Measurements from ENCODE around the gene SF3A1. TPM values are rescaled to one million over a fixed set of nuclear protein-coding genes. Genes with fewer than 3 reads are reported as not detected.
A peak's percentile ranks its signal among the peaks of the same experiment; 100 is the strongest.

SF3A1 gene
- total RNA-seq, 2 donors from 2014 or later = 298 to 325 TPM

DNA sequence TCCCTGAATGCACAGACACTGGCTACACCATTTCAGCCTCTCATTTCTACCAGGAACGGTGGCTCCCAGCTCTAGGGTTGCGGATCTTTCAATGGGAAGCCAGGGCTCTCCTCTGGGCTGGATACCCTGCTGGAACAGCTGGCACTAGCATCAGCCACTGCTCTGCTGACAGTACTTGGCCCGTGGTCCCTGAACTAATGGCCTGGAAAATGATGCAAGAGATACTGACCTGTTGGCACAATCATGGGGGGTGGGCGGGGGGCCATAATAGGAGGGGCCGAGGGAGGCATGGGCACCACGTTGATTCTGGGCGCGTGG is 19.3 kb downstream of the SF3A1 start:
- no peaks in the 10 kb centered on the region for H3K9me3 Mint-ChIP-seq
- peaks cover 20 to 35% of the 10 kb centered on the region in 2 donors for H3K36me3 Mint-ChIP-seq (ENCODE audit: insufficient read depth in 2 of 2)
- H3K4me3 Mint-ChIP-seq = no peak overlapping the region
- ATAC-seq (replicated peaks in 1 of 2) (no peak), DNase-seq (no peak)
- H3K4me1 Mint-ChIP-seq (ENCODE audit: low read depth) = peaks cover 36% of the 10 kb centered on the region
- no peak overlapping the region for H3K27ac Mint-ChIP-seq
- no peaks in the 10 kb centered on the region for H3K27me3 Mint-ChIP-seq (ENCODE audit: low read depth)

DNA sequence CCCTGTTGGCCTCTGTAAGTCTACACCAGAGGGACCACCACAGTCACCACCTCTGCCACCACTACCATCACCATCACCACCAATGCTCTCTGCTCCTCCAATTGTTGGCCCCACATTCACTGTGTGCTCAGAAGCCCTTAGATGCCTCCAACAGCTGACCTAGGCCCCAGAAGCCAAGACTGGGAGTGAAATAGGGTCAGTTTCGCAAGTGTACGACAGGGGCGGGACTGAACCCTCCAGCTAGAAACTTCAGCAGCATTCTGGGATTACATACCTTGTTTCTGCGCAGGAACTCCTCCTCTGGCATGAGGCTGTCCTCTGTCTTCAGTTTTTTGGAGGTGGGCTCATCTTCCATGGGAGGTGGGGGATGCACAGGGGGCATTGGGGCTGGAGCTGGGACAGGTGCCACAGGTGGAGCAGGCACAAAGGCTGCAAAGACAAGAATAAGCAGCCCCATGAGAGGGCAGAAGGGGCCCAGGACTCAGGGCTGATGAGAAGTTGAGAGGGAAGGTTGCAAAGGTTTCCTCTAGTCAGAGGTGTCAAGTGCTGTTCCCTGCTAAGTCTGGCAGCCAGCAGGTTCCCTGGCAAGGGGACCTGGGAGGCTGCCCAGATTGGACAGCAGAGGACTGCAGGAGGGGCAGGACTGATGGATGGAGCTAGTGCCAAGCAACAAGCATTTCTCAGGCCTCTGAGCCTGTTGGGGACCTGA is 19.8 kb downstream of the SF3A1 start:
- DNase-seq (no peak), ATAC-seq (replicated peaks in 1 of 2) (no peak)
- Mint-ChIP-seq H3K4me3 (no peak overlapping the region), H3K27me3 (ENCODE audit: low read depth) (no peaks in the 10 kb centered on the region), H3K9me3 (no peaks in the 10 kb centered on the region), H3K4me1 (ENCODE audit: low read depth) (peaks cover 36% of the 10 kb centered on the region), H3K27ac (no peak overlapping the region), H3K36me3 (ENCODE audit: insufficient read depth in 2 of 2) (peaks cover 16 to 35% of the 10 kb centered on the region in 2 donors)

DNA sequence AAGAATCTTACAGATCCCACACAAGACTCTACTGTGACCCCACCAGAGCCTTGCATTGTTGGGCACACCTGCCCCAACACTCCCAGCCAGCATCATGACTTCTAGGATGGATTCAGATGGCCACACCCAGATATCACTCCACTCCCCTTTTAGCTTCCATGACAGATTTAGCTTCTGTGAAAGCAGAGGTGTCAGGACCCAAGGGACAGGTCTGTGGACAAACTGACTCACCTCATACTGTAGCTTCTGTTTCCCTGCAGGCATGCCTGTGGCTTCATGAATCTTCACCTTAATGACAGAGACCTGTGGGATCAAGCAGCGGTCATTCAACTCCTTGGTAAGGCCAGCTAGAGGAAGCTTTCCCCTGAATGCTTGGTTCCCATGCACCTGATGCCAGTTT is 21.5 kb downstream of the SF3A1 start:
- DNase-seq (no peak), ATAC-seq (replicated peaks in 1 of 2) (peak; percentile 40 to 51)
- H3K9me3 Mint-ChIP-seq = no peaks in the 10 kb centered on the region
- H3K4me1 Mint-ChIP-seq (ENCODE audit: low read depth) = peaks cover 36% of the 10 kb centered on the region
- peaks cover 18 to 36% of the 10 kb centered on the region in 2 donors for H3K36me3 Mint-ChIP-seq (ENCODE audit: insufficient read depth in 2 of 2)
- no peak overlapping the region for H3K27ac Mint-ChIP-seq
- H3K4me3 Mint-ChIP-seq = peak overlapping the region in 1 of 2 donors; percentile 32
- H3K27me3 Mint-ChIP-seq (ENCODE audit: low read depth) = no peaks in the 10 kb centered on the region

DNA sequence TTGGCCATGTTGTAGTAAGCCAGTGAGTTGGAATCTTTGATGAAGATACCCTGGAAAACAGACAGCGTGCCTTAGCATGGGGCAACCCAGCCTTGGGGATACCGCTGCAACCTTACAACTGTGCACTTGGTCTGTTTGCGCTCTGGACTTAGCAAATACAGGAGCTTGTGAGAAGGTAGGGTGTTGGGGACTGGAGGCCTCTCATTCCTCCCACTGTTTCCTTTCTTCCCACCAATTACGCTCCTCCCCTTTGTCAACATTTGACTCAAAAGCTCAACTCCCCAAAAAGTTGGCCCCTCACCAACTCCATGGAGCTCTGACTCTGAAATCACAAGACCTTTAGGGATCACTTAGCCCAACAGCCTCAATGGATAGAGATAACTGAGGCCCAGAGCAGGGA is 22.0 kb downstream of the SF3A1 start:
- DNase-seq (no peak), ATAC-seq (replicated peaks in 1 of 2) (peak in 1 of 2 donors; percentile 38)

DNA sequence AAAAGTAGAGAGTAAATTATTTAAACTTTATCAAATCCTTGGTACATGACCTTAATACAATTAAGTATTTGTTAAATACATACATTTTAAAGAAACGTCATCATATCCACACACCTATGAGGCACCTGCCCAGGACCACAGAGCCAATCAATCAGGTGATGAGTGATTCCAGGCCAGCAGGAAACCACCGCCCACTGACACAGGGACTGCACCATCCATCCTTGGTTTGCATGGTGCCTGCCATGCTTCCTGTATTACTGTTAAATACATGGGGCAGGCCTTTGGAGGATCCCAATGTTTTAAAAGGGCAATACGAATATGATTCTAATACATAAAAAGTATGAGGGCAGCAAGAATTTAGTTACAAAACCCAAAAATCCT is 23.0 kb downstream of the SF3A1 start:
- H3K9me3 Mint-ChIP-seq = no peaks in the 10 kb centered on the region
- ATAC-seq (replicated peaks in 1 of 2) (peak; percentile 43 to 60), DNase-seq (no peak)
- peaks cover 36% of the 10 kb centered on the region for H3K4me1 Mint-ChIP-seq (ENCODE audit: low read depth)
- no peaks in the 10 kb centered on the region for H3K27me3 Mint-ChIP-seq (ENCODE audit: low read depth)
- peak overlapping the region; percentile 94 for H3K27ac Mint-ChIP-seq
- H3K36me3 Mint-ChIP-seq (ENCODE audit: insufficient read depth in 2 of 2) = peaks cover 16 to 26% of the 10 kb centered on the region in 2 donors
- peak overlapping the region in 1 of 2 donors; percentile 27 for H3K4me3 Mint-ChIP-seq

More for the DNA sequence above, 22.0 kb downstream of the SF3A1 start:
- Mint-ChIP-seq H3K36me3 (ENCODE audit: insufficient read depth in 2 of 2) (peaks cover 16 to 32% of the 10 kb centered on the region in 2 donors), H3K4me3 (peak overlapping the region in 1 of 2 donors; percentile 32), H3K4me1 (ENCODE audit: low read depth) (peaks cover 36% of the 10 kb centered on the region), H3K9me3 (no peaks in the 10 kb centered on the region), H3K27me3 (ENCODE audit: low read depth) (no peaks in the 10 kb centered on the region), H3K27ac (peak overlapping the region; percentile 72)

DNA sequence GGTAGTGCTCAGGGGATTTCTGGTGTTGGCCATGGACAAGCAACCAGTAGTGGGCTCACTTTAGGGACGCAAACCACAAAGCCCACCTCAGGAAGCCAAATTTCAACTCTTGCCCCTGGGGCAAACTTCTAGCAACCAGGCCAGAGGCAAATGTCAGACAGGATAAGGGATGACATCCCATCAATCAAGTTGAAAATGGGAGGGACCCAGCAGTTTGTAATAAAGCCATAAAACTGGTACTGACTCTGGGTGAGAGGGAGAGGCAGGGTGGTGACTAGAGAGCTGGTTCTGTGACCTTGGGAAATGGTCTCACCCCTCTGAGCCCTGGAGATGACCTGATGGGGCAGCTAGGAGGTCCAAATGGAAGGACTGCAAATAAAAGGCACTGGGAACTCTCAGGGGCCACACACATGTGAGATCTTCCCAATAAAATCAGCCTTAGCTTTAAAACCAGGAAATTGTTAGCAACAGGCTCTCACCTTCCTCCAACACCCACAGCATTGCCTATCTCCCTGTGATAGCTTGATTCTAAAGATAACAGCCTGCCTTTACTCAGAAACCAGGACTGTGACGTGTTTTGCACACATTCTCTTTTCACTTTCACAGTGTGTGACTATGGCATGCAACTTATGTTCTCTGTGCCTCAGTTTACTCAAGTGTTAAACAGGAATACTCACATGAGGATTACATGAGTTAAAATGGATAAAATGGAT is 23.5 kb downstream of the SF3A1 start:
- H3K4me1 Mint-ChIP-seq (ENCODE audit: low read depth) = peaks cover 40% of the 10 kb centered on the region
- ATAC-seq (replicated peaks in 1 of 2) (peak; percentile 58 to 60), DNase-seq (no peak)
- H3K9me3 Mint-ChIP-seq = no peaks in the 10 kb centered on the region
- peak overlapping the region in 1 of 2 donors; percentile 18 for H3K4me3 Mint-ChIP-seq
- H3K36me3 Mint-ChIP-seq (ENCODE audit: insufficient read depth in 2 of 2) = peaks cover 13 to 25% of the 10 kb centered on the region in 2 donors
- peak overlapping the region; percentile 94 for H3K27ac Mint-ChIP-seq
- no peaks in the 10 kb centered on the region for H3K27me3 Mint-ChIP-seq (ENCODE audit: low read depth)

DNA sequence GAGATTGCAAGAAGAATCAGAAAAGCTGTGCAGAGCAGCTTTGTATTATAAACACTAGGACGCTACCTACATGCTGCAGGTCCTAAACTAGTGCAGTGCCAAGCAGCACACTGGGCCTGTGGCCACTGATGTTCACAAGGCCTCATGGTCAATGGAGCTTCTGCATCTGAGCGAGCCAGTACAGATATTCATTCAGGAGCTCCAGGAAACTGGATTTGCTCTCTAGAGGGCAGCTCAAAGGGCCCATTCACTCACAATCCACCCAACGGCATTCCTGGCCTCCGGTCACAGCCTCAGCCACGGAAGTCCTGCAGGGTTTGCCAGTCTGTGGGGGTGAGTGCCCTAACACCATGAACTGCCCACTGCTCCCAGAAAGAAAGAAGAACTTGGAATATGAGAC is 24.1 kb downstream of the SF3A1 start:
- H3K36me3 Mint-ChIP-seq (ENCODE audit: insufficient read depth in 2 of 2) = peaks cover 13 to 24% of the 10 kb centered on the region in 2 donors
- H3K4me3 Mint-ChIP-seq = peak overlapping the region in 1 of 2 donors; percentile 18
- H3K9me3 Mint-ChIP-seq = no peaks in the 10 kb centered on the region
- no peak for DNase-seq
- ATAC-seq (replicated peaks in 1 of 2) = no peak
- no peaks in the 10 kb centered on the region for H3K27me3 Mint-ChIP-seq (ENCODE audit: low read depth)
- peaks cover 46% of the 10 kb centered on the region for H3K4me1 Mint-ChIP-seq (ENCODE audit: low read depth)
- H3K27ac Mint-ChIP-seq = no peak overlapping the region

DNA sequence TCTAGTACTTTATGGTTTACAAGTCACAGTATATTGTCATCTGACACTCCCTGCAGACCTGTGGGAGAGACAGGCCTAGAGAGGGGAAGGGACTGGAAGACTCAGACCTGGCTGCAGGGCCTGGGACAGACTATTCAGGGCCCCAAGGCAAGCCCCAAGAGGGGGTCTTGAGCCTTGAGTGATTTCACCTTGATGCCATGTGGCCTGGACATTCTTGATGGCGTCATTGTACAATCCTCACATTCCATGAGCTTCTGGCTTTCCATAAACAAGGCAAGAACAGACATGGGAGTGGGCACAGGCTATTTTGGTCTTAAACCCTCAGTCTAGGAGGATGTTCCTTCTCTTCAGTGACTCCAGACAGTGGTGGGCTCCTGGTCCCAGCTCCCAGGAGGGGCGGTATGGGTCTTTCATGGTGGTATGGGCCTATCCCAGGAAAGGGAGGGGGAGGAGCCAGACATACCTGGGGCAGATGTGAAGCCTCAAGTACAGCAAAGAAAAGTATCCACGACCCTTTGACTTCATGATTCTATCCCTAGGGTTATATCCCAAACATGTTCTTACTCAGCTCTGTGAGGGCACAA is 28.1 kb downstream of the SF3A1 start:
- DNase-seq (no peak), ATAC-seq (replicated peaks in 1 of 2) (no peak)
- Mint-ChIP-seq H3K4me1 (ENCODE audit: low read depth) (peaks cover 52% of the 10 kb centered on the region), H3K9me3 (no peaks in the 10 kb centered on the region), H3K27ac (peak overlapping the region; percentile 36), H3K36me3 (ENCODE audit: insufficient read depth in 2 of 2) (peaks cover 6 to 10% of the 10 kb centered on the region in 2 donors), H3K4me3 (no peak overlapping the region), H3K27me3 (ENCODE audit: low read depth) (no peaks in the 10 kb centered on the region)

DNA sequence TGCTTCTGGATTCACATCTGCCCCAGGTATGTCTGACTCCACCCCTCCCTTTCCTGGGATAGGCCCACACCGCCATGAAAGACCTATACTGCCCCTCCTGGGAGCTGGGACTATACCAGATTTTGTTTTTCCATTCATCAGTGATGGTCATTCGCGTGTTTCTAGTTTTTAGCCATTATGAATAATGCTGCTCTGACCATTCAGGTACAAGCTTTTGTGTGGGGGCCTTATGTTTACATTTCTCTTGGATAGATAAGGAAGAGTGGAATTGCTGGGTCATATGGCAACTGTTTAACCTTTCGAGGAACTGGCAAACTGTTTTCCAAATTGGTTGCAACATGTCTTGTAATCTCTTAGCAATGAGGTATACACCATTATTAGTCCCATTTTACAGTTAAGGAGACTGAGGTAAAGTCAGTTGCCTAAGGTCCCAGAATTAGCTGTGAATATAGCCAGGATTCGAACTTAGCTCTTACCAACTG is 28.8 kb downstream of the SF3A1 start:
- Mint-ChIP-seq H3K9me3 (no peaks in the 10 kb centered on the region), H3K4me1 (ENCODE audit: low read depth) (peaks cover 52% of the 10 kb centered on the region), H3K27ac (peak overlapping the region; percentile 92), H3K4me3 (peak overlapping the region; percentile 89 to 97), H3K27me3 (ENCODE audit: low read depth) (no peaks in the 10 kb centered on the region), H3K36me3 (ENCODE audit: insufficient read depth in 2 of 2) (peaks cover 6 to 10% of the 10 kb centered on the region in 2 donors)
- no peak for ATAC-seq (replicated peaks in 1 of 2)
- no peak for DNase-seq

DNA sequence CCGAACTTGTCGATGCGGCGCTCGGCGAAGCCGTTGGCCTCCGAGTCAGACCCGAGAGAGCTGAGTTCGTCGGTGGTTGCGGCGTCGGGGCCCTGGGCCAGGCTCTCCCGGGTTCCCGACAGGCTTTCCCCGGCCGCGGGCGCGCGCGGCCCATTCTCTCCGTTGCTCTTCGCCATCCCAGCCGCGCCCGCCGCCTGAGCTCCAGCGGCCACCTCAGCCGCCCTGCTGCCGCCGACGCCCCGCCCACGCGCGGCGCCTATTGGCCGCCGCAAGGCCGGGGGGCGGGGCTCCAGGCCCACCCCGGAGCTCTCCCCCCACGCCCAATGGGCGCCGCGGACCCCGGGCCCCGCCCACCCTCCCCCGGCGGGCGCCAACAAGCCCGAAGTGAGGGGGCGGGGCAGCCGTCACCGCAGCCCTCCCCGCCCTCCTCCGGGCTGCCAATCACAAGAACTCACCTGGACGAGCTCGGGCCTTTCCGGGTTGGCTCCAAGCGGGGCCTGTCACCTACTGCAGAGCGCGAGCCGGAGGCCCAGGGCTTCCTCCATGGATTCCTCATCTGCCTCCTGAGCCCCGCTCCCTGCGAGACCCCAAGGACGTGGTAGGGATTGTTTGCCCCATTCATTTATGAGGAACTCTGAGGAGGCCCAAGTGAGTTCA is 29.9 kb downstream of the SF3A1 start, which contains the start of gene TBC1D10A:
Gene TBC1D10A (minus strand): TSS at position 236 of the 657 bp plus-strand sequence. CDS start 60 bp downstream, at position 176.
- peak within 1 kb of the TSS; percentile 90 to 97 for H3K4me3 Mint-ChIP-seq
- ATAC-seq (replicated peaks in 1 of 2) = peak; percentile 92 to 93

DNA sequence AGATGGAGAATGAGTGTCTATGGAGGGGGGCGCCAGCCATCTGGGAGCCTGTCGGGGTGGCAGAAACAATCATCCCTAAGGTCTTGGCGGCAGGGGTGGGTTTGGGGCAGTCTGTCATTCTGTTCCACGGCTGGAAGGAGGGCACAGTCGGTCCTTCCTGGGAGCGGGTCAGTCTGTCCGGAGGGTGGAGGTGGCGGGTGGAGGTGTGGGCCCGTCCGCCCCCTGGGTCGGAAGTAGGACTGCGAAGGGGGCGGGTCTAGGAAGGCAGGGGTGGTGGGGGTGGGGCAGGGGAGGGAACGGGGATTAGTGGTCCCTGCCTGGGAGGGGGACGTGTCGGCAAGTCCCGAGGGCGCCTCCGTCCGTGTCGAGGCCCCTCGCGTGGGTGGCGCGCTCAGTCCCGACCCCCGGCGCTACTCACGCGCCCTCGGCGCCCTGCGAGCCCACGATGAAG is 30.4 kb downstream of the SF3A1 start:
- Mint-ChIP-seq H3K27me3 (ENCODE audit: low read depth) (no peaks in the 10 kb centered on the region), H3K36me3 (ENCODE audit: insufficient read depth in 2 of 2) (peaks cover 5 to 9% of the 10 kb centered on the region in 2 donors), H3K27ac (peak overlapping the region; percentile 80), H3K4me1 (ENCODE audit: low read depth) (peaks cover 59% of the 10 kb centered on the region), H3K9me3 (no peaks in the 10 kb centered on the region), H3K4me3 (peak overlapping the region; percentile 80 to 90)
- DNase-seq (peak; percentile 38 to 39), ATAC-seq (replicated peaks in 1 of 2) (peak; percentile 36 to 41)

More for the DNA sequence above, 29.9 kb downstream of the SF3A1 start, which contains the start of gene TBC1D10A:
- Mint-ChIP-seq H3K9me3 (no peaks in the 10 kb centered on the region), H3K36me3 (ENCODE audit: insufficient read depth in 2 of 2) (peaks cover 6 to 10% of the 10 kb centered on the region in 2 donors), H3K4me1 (ENCODE audit: low read depth) (peaks cover 54% of the 10 kb centered on the region), H3K27ac (peak within 1 kb of the TSS; percentile 92), H3K27me3 (ENCODE audit: low read depth) (no peaks in the 10 kb centered on the region)
- DNase-seq = peak; percentile 94

DNA sequence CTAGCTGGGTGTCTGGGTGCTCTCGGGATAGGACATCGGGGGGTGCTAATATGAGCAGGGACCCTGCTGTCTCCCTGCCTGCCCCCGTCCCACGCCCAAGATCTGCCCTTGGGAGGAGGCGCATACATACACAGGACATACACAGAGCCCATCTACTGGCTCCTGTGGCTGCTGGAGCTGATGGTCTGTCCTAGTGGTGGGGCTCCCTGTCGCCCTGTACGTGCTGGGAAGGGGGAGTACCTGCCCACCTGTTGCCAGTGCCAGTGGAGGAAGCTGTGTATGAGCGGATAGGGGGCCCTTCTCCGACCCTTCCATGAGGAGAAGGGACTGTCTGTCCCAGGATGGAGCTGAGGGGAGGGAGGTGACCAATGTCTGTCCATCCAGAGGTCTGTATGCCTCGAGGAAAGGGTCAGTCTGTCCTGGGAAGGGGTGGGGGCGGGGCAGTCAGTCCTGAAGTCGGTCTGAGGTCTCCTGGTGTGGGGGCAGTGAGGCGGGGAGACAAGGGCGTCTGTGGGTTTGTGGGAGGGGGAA is 30.9 kb downstream of the SF3A1 start:
- Mint-ChIP-seq H3K27me3 (ENCODE audit: low read depth) (no peaks in the 10 kb centered on the region), H3K36me3 (ENCODE audit: insufficient read depth in 2 of 2) (peaks cover 4 to 8% of the 10 kb centered on the region in 2 donors), H3K4me1 (ENCODE audit: low read depth) (peaks cover 62% of the 10 kb centered on the region)

More for the DNA sequence above, 30.9 kb downstream of the SF3A1 start:
- no peaks in the 10 kb centered on the region for H3K9me3 Mint-ChIP-seq
- H3K27ac Mint-ChIP-seq = peak overlapping the region; percentile 80
- DNase-seq = no peak
- H3K4me3 Mint-ChIP-seq = peak overlapping the region; percentile 80 to 90
- ATAC-seq (replicated peaks in 1 of 2) = no peak

Data from activated T-cell treated with anti-CD3 and anti-CD28 coated beads, Interleukin-2, amount 50 U/mL, for 72 hours (primary cell).